ENCODE data around the gene SNX12. TPM values are rescaled to one million over a fixed set of nuclear protein-coding genes. Genes with fewer than 3 reads are reported as not detected.

SNX12 gene
- total RNA-seq, 1 experiment from 2014 or later, result 43.7 TPM

GRCh38 chrX:71103110-71103983 is 35.2 kb upstream of the SNX12 start (continued):
- TF ChIP-seq ELF1 (IDR thresholded peaks at IDR 0.05; ENCODE audit: borderline replicate concordance, low read depth) (no peak), CTCF (IDR thresholded peaks at IDR 0.05 in 2 of 3, conservative IDR thresholded peaks at IDR 0.05 in 1 of 3; ENCODE audit: borderline replicate concordance in 1 of 3, insufficient read depth in 1 of 3, low read depth in 2 of 3, low read length in 2 of 3) (no peak), SRF (IDR thresholded peaks at IDR 0.05; ENCODE audit: low read depth) (no peak), ZFX (IDR thresholded peaks at IDR 0.05) (no peak), RAD21 (IDR thresholded peaks at IDR 0.05; ENCODE audit: low read depth) (no peak), ZNF274 (IDR thresholded peaks at IDR 0.05; ENCODE audit: low read depth, low read length) (no peak), CBX3 (IDR thresholded peaks at IDR 0.05; ENCODE audit: low read depth) (no peak)

- CTCF ChIA-PET, result no interaction called here
- TF ChIP-seq RAD21 (IDR thresholded peaks at IDR 0.05; ENCODE audit: low read depth) (no peak), MAX (IDR thresholded peaks at IDR 0.05) (no peak), ZNF274 (IDR thresholded peaks at IDR 0.05; ENCODE audit: low read depth, low read length) (no peak), ZBTB33 (IDR thresholded peaks at IDR 0.05; ENCODE audit: extremely low read depth, insufficient replicate concordance, low read length) (no peak), REST (IDR thresholded peaks at IDR 0.05; ENCODE audit: low read depth) (no peak), ZFX (IDR thresholded peaks at IDR 0.05) (no peak), JUND (IDR thresholded peaks at IDR 0.05) (no peak), ATF3 (IDR thresholded peaks at IDR 0.05) (no peak), EZH2phosphoT487 (IDR thresholded peaks at IDR 0.05; ENCODE audit: borderline replicate concordance) (no peak), FOSL1 (IDR thresholded peaks at IDR 0.05; ENCODE audit: low read depth) (no peak), SRF (IDR thresholded peaks at IDR 0.05; ENCODE audit: low read depth) (no peak), EGR1 (IDR thresholded peaks at IDR 0.05; ENCODE audit: low read depth) (no peak), POLR2AphosphoS5 (IDR thresholded peaks at IDR 0.05; ENCODE audit: low read depth, low read length) (no peak), EZH2 (IDR thresholded peaks at IDR 0.05) (no peak)
Observed at GRCh38 chrX:71102292-71102691, 34.2 kb upstream of the SNX12 start.

More at GRCh38 chrX:71102292-71102691, 34.2 kb upstream of the SNX12 start:
- no peak overlapping the region for H3K4me3 ChIP-seq (replicated peaks in 1 of 2; ENCODE audit: low read depth in 1 of 2, low read length in 2 of 2)
- H3K27me3 ChIP-seq (ENCODE audit: insufficient read depth, low read length), result no peaks in the 10 kb centered on the region
- ATAC-seq (no peak), DNase-seq (ENCODE audit: low read depth, low spot score) (no peak)
- intact Hi-C loops (cut with micrococcal nuclease), result no loop called here
- ChIA-PET POLR2A (no interaction called here), RAD21 (ENCODE audit: low non-redundant PET in 1 of 2, low total read pairs in 2 of 2, uncharacterized antibody in 2 of 2, unreplicated experiment in 2 of 2) (no interaction called here)
- no peak overlapping the region for H2AFZ ChIP-seq (ENCODE audit: low read depth, low read length, poor library complexity, severe bottlenecking)
- no peaks in the 10 kb centered on the region for H3K79me2 ChIP-seq (ENCODE audit: insufficient read depth, low read length)
- H3K4me2 ChIP-seq (ENCODE audit: low read length), result no peak overlapping the region
- no peaks in the 10 kb centered on the region for H3K36me3 ChIP-seq (ENCODE audit: control insufficient read depth in 1 of 2, insufficient read depth in 2 of 2, low read length in 2 of 2)
- no peaks in the 10 kb centered on the region for H3K9me3 ChIP-seq (ENCODE audit: control insufficient read depth in 1 of 2, insufficient read depth in 1 of 2, low read depth in 1 of 2, low read length in 2 of 2)
- no peaks in the 10 kb centered on the region for H4K20me1 ChIP-seq (ENCODE audit: insufficient read depth)
- no TSS peak for BruUV-seq (replicated peaks)
- H3K9me2 ChIP-seq (ENCODE audit: insufficient read depth), result no peaks in the 10 kb centered on the region
- no peak overlapping the region for H3K9ac ChIP-seq (ENCODE audit: low read length)
- no peak overlapping the region for H3K27ac ChIP-seq (ENCODE audit: low read depth, low read length)
- H3K4me1 ChIP-seq (ENCODE audit: control insufficient read depth in 1 of 2, insufficient read depth in 2 of 2, low read length in 2 of 2), result peaks cover 0 to 3% of the 10 kb centered on the region in 2 experiments; a peak in 1 of 4 replicates

Data from HCT116 (cell line).